C1 segment of cervical spinal cord (tissue), 14 donors: ENCODE results near the gene ARVCF.

Experiments used
- DNase-seq, 14 donors: peaks; one replicate each; lab custom pipeline; 2025; lab: John Stamatoyannopoulos, UW

ARVCF gene

DNA sequence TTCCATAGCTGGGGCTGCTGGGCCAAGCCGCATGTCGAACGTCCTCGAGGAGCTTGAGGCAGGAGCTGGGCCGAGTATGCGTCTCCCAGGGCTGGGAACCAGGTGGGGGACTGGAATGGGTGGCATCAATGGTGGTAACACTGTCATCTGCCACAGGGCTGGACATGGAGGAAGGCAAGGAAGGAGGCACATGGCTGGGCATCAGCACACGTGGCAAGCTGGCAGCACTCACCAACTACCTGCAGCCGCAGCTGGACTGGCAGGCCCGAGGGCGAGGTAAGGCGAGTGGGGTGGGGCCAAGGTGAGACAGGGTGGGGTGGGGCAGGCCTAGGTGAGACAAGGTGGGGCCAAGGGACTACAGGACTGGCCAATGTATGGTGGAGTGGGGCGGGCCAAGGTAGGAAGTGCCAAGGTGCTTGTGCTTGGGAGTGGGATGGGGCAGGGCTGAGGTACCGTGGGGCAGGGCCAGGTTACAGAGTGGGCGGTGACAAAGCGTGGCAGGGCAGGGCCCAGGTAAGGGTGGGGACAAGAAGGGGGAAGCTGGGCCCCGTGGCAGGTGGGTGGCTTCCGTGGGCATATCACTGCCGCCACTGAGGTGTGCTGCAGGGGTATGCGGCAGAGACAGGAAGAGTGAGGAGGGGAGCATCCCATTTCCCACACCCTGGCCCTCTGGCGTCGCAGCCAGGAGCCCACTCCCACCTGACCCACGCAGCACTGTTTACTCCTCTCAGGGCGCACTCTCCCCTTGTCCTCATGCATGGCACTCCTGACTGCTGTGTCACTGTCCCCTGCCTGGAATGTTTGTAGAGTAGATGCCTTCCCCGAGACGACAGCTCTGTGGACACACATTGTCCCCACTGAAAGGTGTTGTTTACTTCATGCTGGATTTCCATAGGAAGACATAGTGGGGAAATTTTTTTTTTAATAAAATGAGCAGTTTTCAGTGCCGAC lies 36.0 kb upstream of the ARVCF start:
- DNase-seq: no peak

DNA sequence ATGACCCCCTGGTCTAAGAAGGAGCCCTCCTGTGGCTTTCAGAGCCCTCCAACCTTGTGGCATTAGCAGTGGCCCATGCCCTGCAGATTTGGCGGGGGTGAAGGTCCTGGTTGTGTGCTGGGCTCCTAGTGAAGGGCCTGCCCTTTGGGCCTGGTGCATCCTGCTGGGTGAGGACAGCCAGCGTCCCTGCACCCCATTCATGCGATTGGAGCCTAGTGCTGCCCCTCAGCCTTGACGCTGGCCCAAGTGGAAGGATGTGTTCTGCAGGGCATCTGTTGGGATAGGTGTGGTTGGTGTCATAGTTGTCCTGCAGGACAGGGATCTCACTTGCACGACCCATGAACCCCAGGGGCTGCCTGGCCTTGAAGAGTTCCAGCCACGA lies 35.3 kb upstream of the ARVCF start:
- no peak for DNase-seq

DNA sequence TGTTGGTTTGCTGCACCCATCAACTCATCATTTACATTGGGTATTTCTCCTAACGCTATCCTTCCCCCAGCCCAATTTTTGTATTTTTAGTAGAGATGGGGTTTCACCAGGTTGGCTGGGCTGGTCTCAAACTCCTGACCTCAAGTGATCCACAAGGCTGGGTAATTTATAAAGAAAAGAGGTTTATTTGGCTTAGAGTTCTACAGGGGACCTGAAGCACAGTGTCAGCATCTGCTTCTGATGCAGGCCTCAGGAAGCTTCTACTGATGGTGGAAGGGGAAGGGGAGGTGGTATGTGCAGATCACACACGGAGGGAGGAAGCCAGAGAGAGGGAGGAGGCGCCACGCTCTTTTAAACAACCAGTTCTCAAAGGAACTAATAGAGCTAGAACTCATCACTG lies 30.1 kb upstream of the ARVCF start:
- DNase-seq: no peak

DNA sequence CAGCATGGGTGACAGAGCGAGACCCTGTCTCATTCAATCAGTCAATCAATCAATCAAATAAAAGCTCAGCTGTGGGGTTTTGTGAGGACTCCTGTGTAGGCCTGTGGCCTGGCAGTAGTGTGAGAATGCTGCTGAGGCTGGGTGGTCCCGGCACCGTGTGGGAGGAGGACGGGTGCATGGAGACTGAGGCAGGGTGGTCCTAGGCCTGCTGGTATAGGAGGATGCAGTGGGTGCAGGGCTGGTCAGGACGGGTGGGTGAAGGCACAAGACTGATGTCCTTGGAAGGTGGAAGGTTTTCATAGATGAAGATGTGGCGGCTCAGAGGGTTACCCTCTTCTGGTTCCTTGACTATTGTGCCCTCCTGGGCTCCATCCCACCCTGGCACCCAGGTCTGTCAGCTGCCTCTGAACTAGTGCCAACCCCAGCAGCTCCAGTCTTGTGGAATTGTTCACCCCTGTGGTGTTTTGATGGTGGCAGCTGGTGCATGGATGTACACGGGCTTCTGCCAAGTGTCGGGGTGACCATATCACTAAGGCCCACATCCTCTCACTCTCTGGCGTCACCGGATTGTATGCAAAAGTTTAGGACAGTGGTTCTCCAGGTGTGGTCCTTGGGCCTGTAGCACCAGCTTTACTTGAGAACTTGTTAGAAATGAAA lies 28.0 kb upstream of the ARVCF start:
- DNase-seq: no peak

DNA sequence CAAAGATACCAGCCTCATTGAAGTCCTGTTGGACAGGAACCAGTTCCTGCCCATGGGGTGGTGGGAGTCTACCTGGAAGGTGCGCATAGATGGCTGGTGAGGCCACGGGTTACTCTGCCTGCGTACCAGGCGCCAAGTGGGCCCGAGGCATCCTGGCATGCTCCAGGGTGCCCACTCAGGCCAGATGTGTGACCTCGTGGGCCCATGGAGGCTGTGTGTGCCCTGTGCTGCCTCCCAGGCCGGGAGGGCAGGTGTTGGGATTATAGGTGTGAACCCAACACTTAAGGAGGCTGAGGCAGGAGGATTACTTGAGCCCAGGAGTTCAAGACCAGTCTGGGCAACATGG lies 27.3 kb upstream of the ARVCF start:
- DNase-seq: no peak

DNA sequence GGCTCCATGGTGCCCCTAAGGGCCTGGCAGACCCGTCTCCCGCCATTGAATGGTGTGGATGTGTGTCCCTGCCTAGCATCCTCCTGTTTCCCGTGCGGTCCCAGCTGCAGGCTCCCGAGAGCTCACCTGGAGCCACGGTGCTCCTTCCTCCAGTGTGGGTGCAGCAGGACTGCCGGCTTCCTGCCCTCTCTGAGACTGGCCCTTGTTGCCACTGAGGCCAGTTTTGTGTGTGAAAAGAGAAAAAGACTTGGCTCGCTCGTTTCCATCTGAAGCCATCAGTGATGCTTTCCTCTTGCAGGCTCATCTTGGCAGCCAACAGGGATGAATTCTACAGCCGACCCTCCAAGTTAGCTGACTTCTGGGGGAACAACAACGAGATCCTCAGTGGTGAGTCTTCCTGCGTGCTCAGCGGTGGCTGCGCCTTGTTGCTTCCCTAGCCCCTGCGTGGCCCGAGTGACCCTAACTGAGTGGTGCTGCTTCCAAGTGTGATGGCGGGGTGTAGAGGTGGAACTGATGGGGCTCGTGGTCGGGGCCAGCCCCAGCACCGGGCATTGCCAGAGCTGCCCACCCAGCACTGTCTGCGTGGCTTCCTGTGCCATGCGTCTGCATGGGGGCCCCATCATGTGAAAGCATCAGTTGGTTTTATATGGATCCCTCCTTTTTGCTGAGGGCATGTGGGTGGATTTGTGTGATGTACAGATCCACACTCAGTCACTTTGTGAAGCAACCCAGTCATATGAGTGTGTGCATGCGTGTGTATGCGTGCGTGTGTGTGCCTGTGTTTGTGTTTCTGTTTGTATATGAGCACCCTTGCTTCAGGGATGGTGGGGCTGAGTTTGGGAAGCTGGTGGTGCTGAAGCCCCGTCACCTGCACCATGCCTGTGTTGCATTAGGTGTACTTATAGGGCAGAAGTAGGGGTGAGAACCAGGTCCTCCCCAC lies 26.7 kb upstream of the ARVCF start:
- no peak for DNase-seq

DNA sequence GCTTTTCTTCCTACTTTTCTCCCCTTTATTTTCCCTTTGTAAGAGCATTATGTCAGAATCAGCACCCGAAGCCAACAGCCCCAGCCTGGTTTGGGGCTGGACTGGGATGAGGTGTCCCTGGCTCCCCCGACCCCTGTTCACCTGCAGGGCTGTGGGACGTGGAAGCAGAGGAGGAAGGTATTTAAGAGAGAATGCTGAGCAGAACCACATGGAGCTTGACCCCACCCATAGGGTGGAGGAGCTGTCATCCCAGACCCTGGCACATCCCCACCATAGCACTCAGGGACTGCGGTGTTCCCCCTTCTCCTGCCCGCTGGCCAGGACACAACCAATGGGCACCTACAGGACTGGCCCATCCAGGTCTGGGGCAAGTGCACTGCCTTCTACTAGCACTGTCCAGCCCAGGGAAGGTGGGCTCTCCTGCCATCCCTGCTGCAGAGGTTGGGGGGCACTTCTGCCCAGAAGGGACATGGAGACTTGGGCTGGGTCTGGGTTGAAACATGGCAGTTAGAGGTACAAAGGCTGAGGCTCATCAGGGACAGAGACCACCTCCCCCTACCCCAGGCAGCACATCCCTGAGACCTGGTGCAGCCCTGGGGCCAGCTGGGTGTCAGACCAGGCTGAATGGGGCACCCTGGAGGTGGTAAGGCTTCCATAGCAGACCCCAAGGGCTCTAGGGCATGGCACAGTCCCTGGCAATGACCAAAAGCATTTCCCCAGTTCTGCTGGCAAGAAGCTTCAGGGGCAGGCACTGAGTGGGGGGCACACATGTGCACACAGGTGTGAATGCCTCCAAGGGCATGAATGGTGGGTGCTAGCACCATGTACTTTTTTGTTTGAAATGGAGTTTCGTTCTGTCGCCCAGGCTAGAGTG lies 23.9 kb upstream of the ARVCF start:
- DNase-seq: no peak

DNA sequence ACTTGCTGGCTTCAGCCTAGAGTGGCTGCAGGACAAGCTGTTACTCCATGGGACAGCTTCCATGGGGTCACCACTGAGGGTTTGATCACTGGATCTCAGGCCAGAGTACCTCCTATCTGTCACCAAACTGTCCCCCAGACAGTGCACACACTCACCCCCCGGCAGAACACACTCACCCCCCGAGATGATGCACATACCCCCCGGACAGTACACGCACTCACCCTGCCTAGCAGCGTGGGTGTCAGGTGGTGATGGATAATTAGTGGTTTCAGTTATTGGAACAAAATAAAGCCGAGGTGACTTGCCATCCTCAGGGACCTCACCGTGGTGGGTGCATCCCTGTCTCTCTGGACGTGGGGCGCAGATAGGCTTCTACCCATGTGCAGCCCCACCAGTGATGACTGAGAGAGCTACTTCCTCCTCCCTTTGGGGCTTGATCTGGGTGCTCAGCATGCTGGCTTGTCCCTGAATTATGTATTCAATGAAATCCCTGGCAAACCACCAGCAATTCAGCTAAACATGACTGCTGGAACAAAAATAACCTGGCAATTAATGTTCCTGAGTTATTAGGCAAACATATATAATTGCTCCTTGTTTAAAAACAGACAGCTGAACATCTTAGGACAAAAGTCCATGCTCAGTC lies 23.2 kb upstream of the ARVCF start:
- no peak for DNase-seq

DNA sequence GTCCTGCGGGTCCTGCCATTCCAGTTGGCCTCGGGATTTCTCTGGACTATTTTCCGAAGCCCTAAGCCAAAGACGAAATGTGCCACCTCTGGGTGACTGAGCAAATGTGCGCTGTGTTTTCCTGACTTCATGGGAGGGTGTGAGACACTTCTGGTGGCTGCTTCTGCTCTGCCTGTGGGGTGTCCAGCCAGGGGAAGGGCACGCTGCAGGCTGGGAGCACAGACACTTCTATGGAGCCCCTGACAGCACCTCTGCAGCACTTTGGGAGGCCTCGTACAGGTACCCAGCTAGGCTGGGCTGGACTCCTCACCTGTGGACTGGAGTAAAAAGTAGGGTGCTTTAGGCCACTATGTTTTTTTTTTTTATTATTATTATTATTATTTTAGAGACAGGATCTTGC lies 22.0 kb upstream of the ARVCF start:
- no peak for DNase-seq

DNA sequence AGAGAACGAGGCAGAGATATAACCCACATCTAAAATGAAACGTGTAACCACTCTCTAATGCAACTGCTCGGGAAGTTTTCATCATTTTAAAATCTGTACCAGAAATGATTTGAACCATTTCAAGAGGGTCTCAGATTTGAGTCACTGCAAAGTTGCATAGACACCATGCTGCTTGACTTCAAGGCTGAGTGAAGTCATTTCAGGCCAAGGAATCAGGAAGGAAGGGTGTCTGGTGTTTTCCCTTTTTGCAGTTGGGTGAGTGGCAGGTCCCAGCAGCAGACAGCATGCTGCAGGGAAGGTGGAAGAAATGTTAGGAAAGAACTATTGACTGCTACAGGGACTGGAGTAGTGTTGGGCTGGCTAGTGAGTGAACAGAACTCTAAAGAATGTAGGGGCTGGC lies 20.8 kb upstream of the ARVCF start:
- no peak for DNase-seq

DNA sequence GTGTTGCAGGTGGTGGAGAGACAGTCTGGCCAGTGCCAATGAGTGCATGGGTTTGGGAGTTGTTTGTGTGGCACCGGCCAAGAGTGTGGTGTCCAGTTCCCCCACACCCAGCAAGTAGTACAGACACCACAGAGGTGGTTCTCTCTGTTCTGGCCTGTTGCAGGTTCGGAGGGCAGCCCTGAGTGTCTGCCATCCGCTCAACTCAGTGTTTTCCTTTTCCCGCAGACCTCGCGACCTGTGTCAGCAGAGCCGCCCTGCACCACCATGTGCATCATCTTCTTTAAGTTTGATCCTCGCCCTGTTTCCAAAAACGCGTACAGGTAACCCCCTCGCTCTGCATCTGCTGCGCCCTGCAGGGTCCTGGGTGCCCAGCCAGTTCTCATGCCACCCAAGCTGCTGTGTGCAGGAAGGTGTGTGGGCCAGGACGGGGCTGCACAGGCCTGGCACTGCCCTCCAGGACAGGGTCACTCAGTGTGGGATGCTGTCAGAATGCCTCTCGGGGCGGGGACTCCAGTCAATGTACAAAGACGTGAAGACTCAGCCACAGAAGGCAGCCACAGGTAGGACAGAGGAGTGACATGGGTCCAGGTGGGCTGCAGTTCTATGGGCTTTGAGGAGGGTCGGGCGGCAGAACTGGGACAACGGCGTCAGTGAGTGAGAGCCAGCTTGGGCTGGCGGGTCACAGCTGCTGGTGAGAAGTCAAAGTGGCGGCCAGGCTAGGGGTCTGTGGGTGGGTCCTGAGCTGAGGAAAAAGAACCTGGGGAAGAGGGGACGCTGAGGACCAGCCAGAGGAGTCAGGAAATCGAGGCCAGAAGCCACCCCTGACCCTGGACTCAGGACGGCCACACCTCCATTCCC lies 20.1 kb upstream of the ARVCF start:
- no peak for DNase-seq

DNA sequence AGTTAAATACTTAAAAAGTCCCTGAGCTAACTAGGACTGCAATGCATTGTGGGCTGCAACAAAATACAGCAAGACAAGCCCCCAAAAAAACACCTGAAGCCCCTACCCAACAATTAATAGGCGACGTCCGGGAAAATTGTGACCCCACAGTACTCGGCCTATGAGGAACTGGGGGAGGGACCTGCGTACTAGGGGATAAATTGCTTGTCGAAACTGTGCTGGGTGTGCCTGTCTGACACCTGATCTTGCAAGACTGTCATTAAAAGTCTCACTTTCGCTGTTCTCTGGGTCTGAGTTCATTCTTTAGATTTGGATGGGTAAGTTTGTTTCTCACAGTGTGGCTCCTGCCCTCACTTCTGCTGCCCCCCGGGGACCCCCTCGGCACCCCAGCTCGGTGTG lies 19.5 kb upstream of the ARVCF start:
- DNase-seq: no peak

DNA sequence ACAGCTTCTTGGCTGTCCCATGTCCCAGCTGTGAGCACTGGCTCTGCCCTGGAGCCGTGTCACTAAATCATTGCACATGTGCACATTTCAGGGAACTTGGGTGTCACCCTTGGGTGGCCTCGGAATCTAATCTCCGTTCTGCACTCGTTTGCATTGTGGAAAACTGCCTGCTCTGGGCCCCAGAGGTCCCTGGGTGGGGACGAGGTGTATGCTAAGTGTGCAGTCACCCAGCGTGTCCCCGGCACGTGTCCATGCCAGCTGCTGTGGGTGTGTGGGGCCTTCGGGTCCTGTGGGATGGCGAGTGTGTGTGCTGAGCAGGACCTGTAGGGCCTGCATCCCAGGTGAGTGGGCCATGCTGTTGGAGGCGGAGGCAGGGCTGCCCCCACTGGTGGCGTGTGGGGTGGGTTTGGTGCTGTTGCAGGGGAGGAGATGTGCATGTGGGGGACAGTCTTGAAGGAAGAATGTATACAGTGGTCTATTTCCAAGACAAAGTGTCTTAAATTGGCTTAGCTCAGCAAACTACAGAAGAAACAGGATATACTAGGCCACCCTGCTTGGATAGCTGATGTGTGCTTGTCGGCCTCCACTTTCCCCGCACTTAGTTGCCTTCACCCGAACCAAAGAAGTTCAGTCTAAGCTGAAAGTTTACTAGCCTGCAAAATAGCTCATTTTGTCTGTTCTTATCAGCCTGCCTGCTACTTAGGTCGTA lies 18.9 kb upstream of the ARVCF start:
- no peak for DNase-seq

DNA sequence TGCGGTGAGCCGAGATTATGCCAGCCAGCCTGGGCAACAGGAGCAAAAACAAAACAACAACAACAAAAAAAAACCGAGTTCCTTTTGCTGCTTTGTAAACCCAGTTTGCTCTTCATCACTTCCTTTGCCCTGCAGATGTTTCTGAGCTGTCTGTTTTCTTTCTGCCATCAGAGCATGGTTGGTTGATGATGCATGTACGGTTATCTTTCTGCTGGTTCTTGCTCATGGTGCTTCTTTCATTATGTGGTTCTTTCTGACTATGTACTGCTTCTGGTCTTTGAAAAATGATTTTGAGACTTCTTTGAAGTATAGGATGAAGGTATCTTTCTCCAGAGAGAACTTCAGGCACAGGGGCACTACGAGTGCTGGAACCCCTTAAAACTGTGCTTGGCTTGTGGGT lies 17.5 kb upstream of the ARVCF start:
- no peak for DNase-seq

DNA sequence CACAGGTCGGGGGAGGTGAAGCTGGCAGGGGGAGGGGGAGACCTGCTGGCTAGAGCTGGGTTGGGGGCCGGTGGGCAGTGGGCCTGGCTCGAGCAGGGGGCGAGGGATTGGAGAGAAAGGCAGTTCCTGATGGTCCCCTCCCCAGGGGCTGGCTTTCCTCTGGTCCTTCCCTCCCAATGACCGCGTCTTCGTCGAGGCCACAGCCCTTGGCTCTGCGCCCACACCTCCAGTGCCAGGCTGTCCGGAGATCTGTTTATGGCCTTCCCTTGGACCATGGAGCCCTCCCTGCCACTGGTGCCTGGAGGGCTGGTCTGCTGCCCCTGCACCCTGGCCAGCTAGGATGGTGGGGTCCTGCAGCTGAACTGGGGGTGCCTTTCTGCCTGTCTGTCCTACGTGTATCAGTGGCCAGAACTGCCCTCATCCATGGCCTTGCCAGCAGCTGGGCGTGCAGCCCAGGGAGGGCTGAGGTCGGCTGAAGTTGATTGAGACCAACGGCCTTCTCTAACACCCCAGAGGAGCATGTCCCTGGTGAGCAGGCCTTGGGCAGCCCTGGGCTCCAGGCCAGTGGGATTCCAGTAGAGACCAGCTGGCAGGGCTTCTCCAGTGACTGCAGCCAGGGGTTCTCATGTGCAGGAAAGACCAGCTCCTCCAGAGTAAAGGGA lies 16.6 kb upstream of the ARVCF start:
- peak in 8 of 14 donors; percentile 25 to 71 (median 51) for DNase-seq

DNA sequence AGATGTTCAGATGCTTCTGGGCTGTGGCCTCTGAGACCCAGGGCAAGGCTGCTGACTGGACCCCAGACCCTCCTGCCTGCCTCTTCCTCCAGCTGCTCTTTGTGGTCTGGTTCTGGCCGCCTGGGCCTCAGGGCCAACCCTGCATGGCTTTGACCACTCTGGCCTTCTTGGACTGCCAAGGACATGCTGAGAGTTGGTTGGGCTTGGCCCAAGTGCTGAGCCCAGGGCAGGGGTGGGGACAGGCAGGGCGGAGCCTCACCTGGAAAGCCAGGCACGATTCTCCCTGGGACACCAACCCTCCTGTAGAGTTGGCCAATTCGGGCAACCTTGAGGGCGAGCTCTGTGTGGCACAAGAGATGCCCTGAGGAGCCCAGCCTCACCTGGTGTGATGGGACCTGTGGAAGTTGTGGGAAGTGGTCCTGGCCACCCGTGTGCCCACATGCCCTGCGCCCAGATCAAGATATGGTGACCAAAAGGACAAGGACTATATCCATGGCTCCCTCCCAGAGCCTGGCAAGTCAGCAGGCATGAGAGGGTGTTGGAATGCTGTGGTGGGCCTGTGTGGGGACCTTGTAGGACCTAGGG lies 15.9 kb upstream of the ARVCF start:
- no peak for DNase-seq

DNA sequence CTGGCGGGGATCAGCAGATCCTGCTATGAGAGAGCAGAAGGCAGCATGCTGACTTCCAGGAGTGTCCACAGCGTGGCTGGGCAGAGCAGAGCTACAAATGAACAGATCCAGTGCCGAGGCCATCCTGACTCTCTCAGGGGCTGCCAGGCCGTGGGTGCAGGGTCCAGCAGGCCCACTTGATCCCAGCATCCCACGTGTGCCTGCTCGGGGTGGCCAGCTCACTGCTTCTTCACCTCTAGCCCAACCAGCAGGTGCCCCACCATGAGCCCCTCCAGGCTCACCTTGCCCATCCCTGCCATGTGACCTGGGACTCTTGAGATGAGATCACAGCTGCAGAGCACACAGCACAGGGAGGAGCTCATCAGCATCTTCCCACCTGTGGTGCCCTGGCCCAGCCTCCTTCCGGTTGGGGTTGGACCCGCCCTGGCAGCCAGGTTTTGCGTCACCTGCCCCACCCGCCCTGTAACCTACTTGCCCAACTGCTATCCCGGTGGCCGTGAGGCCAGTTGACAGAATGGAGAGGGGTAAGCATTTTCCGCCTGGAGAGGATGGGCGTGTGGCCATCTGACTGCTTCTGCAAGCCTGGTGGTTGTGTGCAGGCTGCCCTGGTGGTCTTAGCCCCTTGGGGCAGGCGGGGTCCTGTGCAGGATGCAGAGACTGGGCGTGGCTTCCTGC lies 15.2 kb upstream of the ARVCF start:
- no peak for DNase-seq
